KMS-11 (cell line): ENCODE results near the gene ERC2.

ENCODE experiments used
- H2AFZ ChIP-seq: fragments of 200-600 bp; sonication (generic); 2 replicates; pipeline ENCODE4 v1.6.1; 2016; ENCODE audit warnings: antibody characterized with exemption, mixed run types, low read depth
- H3K27ac ChIP-seq: fragments of 200-600 bp; sonication (generic); 2 replicates; pipeline ENCODE4 v1.6.1; 2016; ENCODE audit warnings: mild to moderate bottlenecking, mixed run types
- H3K27me3 ChIP-seq: fragments of 200-600 bp; sonication (generic); 2 replicates; pipeline ENCODE4 v1.6.1; 2017; ENCODE audit warnings: mild to moderate bottlenecking, low read depth, mixed run types, moderate library complexity; ENCODE audit not compliant: insufficient read depth
- H3K36me3 ChIP-seq: fragments of 200-600 bp; sonication (generic); 2 replicates; pipeline ENCODE4 v1.6.1; 2017; ENCODE audit warnings: mild to moderate bottlenecking, mixed run types; ENCODE audit not compliant: insufficient read depth
- H3K4me1 ChIP-seq: fragments of 200-600 bp; sonication (generic); 2 replicates; pipeline ENCODE4 v1.6.1; 2016; ENCODE audit warnings: mild to moderate bottlenecking, low read depth, mixed run types; ENCODE audit not compliant: poor library complexity, severe bottlenecking
- H3K4me2 ChIP-seq: fragments of 200-600 bp; sonication (generic); 2 replicates; pipeline ENCODE4 v1.7.0; 2016; ENCODE audit warnings: mild to moderate bottlenecking, mixed run types
- H3K4me3 ChIP-seq: fragments of 200-600 bp; sonication (generic); IDR thresholded peaks from 2 replicates; pipeline ENCODE4 v1.6.1; 2017; ENCODE audit warnings: low read depth, low read length, mixed read lengths; ENCODE audit not compliant: insufficient read depth
- H3K79me2 ChIP-seq: fragments of 200-600 bp; sonication (generic); 2 replicates; pipeline ENCODE4 v1.6.1; 2016; ENCODE audit warnings: low read depth, mixed run types; ENCODE audit not compliant: insufficient read depth
- H3K9ac ChIP-seq: fragments of 200-600 bp; sonication (generic); 2 replicates; pipeline ENCODE4 v1.6.1; 2016; ENCODE audit warnings: mild to moderate bottlenecking, mixed run types
- H4K20me1 ChIP-seq: fragments of 200-600 bp; sonication (generic); 2 replicates; pipeline ENCODE4 v1.6.1; 2016; ENCODE audit warnings: mild to moderate bottlenecking, mixed run types; ENCODE audit not compliant: insufficient read depth
- TF ChIP-seq, protein P1 (sequence below): fragments of 200-600 bp; sonication (generic); conservative IDR thresholded peaks from 2 replicates; pipeline ENCODE4 v1.6.1; 2017; ENCODE audit warnings: low read depth, mild to moderate bottlenecking, antibody characterized with exemption, low read length, moderate library complexity, mixed read lengths

The ERC2 gene

DNA sequence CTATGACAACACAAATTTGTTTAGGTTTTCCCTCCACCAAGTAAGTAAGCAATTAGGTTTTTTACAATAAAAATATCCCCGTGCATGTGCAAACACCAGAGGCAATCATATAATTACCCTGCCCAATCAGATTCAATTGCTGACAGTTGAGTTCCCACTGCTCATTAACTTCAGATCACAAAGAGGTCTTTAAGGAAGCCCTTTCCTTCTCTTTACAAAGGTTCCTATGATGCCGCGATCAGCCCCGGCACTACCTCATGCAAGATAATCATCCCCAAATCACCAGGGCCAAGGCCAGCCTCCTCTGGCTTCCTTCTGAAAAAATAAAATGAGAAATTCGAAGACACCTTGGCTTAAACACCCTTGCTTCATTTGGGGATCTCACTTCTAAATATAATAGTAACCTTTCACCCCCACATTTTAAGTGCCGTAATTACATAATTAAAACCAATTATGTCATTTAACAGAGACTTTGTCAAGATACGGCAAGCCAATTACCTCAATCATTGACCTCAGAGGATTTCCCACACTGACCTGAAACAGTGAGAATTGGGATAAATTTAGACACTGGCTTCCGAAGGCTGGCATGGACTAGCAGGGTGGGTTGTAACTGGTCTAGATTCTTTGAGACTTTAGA lies 859.8 kb downstream of the ERC2 start:
- TF ChIP-seq, protein P1, sequence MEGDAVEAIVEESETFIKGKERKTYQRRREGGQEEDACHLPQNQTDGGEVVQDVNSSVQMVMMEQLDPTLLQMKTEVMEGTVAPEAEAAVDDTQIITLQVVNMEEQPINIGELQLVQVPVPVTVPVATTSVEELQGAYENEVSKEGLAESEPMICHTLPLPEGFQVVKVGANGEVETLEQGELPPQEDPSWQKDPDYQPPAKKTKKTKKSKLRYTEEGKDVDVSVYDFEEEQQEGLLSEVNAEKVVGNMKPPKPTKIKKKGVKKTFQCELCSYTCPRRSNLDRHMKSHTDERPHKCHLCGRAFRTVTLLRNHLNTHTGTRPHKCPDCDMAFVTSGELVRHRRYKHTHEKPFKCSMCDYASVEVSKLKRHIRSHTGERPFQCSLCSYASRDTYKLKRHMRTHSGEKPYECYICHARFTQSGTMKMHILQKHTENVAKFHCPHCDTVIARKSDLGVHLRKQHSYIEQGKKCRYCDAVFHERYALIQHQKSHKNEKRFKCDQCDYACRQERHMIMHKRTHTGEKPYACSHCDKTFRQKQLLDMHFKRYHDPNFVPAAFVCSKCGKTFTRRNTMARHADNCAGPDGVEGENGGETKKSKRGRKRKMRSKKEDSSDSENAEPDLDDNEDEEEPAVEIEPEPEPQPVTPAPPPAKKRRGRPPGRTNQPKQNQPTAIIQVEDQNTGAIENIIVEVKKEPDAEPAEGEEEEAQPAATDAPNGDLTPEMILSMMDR = no peak
- no peak overlapping the region for H3K4me2 ChIP-seq
- H4K20me1 ChIP-seq = no peaks in the 10 kb centered on the region
- no peak overlapping the region for H2AFZ ChIP-seq
- no peaks in the 10 kb centered on the region for H3K4me1 ChIP-seq
- no peak overlapping the region for H3K27ac ChIP-seq
- H3K79me2 ChIP-seq = no peaks in the 10 kb centered on the region
- no peaks in the 10 kb centered on the region for H3K36me3 ChIP-seq
- no peak overlapping the region for H3K9ac ChIP-seq
- no peak overlapping the region for H3K4me3 ChIP-seq
- H3K27me3 ChIP-seq = no peaks in the 10 kb centered on the region

DNA sequence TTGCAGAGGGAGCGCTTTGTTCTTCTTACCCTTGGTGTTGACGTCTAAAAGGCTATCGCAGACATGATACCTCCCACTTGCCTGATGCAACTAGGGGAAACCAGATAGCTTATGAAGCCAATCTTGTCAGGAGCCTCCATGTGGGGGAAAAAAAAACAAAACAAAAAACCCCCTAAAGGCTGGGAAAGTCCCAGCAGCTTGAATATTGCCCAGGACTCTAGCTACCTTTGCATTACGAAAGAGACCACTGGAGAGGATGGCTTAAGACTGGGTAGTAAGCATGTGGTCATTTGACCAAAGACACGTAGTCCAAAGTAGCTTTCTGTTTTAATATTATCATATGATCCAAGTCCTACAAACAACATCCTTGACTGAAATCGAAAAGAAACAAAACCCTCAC lies 860.4 kb downstream of the ERC2 start:
- H3K27ac ChIP-seq = no peak overlapping the region
- TF ChIP-seq, protein P1 = no peak
- H3K4me3 ChIP-seq = no peak overlapping the region
- no peak overlapping the region for H2AFZ ChIP-seq
- no peaks in the 10 kb centered on the region for H3K36me3 ChIP-seq
- H3K4me2 ChIP-seq = no peak overlapping the region
- H4K20me1 ChIP-seq = no peaks in the 10 kb centered on the region
- no peaks in the 10 kb centered on the region for H3K4me1 ChIP-seq
- no peaks in the 10 kb centered on the region for H3K27me3 ChIP-seq
- H3K79me2 ChIP-seq = no peaks in the 10 kb centered on the region
- no peak overlapping the region for H3K9ac ChIP-seq

DNA sequence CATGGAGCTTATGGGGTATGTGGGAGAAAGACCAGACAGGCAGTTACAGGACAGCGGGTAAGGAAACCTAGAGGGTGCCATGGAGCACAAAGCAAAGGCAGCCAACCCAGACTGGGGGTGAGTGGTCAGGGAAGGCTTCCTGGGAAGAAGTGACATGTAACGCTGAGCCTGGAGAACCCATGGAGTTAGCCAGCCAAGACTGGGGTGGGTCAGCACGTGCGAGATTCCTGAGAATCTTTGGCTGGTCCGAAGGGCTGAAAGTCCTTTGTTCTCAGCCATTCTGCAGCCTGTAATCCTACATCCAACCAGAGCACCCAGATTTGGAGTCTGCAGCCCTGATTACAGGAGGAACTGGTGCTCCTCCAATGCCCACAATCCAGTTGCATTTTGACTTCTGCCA lies 861.1 kb downstream of the ERC2 start:
- no peaks in the 10 kb centered on the region for H3K36me3 ChIP-seq
- no peaks in the 10 kb centered on the region for H3K4me1 ChIP-seq
- no peak overlapping the region for H3K4me3 ChIP-seq
- no peak overlapping the region for H3K4me2 ChIP-seq
- TF ChIP-seq, protein P1 = no peak
- no peak overlapping the region for H3K27ac ChIP-seq
- H4K20me1 ChIP-seq = no peaks in the 10 kb centered on the region
- H3K27me3 ChIP-seq = no peaks in the 10 kb centered on the region
- H3K79me2 ChIP-seq = no peaks in the 10 kb centered on the region
- no peak overlapping the region for H3K9ac ChIP-seq
- H2AFZ ChIP-seq = no peak overlapping the region

DNA sequence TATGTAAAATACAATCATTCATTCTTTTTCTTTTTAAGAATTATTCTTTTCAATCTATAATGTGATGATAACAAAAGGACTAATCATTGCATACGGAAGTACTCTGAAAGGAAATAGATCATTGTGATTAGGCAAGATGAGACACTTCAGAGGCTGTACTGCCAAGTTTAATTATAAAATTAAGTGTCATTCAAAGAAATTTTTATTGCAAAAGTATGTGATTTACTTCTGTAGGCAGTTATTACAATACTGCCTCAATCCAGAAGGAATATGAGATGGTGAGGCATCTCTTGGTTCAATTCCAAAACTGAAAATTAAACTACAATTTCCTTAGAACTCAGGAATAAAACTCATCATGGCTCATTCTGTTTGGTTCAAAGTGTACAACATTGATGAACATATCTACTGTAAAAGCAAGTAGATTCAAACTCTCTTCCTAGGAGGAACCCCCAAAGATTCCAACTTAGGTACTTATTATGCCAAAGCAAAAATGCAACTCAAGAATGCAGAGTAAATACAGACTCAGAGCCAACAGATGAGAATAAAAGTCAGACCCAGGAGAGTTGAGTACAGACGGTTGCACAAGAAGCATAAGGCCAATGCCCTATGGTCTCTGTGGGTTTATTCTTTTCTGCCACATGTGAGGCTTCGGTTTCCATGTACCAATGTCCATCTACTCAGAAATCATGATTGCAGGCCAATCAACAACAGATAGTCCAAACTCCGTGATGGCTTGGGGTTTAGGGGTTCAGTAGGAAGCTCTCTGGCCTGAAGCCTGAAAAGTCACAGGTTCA lies 862.6 kb downstream of the ERC2 start:
- H3K4me3 ChIP-seq = no peak overlapping the region
- H3K4me1 ChIP-seq = no peaks in the 10 kb centered on the region
- no peaks in the 10 kb centered on the region for H3K79me2 ChIP-seq
- no peaks in the 10 kb centered on the region for H4K20me1 ChIP-seq
- no peaks in the 10 kb centered on the region for H3K27me3 ChIP-seq
- H3K36me3 ChIP-seq = no peaks in the 10 kb centered on the region
- no peak overlapping the region for H2AFZ ChIP-seq
- H3K4me2 ChIP-seq = no peak overlapping the region
- no peak overlapping the region for H3K27ac ChIP-seq
- TF ChIP-seq, protein P1 = no peak
- H3K9ac ChIP-seq = no peak overlapping the region
